GM19468 (cell line): ENCODE measurements around the gene SDK2.
"Not testable (repeated sequence)": the region's sequence is repeated elsewhere in the genome, so short reads cannot be mapped to it uniquely, and the experiment has no call there.

ENCODE experiments used
- ATAC-seq: cut with Tn5 transposase; IDR thresholded peaks from one replicate; pipeline ENCODE4 v1.9.1; 2021; ENCODE audit warnings: mild to moderate bottlenecking, moderate library complexity, moderate number of reproducible peaks; ENCODE audit not compliant: unreplicated experiment; ENCODE audit errors: extremely low read depth

Gene SDK2

DNA sequence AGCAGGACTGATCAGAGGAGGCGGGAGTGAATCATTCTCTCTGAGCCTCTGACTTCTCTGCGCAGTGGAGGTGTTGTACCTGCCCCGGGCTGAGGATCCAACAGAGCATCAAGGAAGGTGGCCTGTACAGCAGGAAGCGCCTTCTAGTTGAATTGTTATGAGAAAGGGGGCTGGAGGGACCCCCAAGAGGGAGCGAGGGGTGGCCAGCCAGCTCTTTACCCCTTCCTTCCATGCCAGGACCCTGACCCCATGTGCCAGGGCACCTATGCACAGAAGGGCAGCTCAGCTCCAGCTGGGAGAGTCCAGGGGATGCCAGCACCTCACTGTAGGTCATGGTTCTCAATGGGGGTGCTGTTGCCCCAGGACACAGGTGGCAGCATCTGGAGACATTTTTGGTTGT, 149.3 kb downstream of the SDK2 start:
- ATAC-seq = no peak

DNA sequence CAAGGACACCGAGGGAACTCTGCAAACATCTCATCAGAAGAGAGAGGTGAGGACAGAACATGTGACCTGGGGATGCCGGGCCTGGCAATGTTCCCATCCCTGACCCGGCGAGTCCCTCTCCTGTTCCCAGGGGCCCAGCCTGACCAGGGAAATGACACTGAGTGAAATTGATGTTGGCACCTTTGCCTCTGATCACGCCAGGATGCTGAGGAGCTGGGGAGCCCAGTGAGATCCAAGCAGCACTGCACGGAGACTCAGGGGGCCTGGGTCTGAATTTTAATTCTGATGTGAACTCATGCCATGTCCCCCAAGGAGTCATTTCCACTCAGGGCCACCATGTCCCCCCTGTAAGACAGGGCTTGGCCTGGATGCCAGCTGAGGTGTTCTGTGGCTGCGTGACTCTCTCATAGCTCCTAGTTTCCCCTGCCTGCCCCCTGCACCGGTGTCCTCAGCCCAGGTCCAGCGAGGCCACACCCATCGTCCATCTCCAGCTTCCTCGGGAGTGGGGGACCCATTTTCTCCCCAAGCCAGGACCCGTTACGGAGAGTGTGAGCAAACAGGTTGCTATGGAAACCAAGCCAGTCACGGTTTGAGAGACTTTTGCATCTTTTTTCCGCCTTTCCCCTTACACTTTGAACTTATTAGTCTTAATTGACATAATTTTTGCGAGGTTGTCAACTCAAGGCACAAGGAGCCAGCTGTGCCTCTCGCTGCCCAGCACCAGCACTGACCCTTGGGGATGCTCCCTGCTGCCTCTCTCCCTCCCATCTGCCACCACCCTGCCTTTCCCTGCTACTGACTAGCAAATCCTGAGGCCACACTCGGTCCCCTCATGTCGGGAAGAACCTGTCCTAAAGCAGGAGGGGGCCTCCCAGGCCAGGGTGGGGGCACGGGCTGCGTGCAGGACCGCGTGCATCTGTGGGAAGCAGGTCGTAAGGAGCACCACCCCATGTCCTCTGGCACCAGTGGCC, 150.0 kb downstream of the SDK2 start:
- no peak for ATAC-seq

- ATAC-seq = no peak
Observed at GRCh38 chr17:73492821-73493814, 151.1 kb downstream of the SDK2 start.

- no peak for ATAC-seq
Observed at GRCh38 chr17:73492125-73492820, 152.0 kb downstream of the SDK2 start.

GRCh38 chr17:73491648-73492047, 152.6 kb downstream of the SDK2 start:
- no peak for ATAC-seq

DNA sequence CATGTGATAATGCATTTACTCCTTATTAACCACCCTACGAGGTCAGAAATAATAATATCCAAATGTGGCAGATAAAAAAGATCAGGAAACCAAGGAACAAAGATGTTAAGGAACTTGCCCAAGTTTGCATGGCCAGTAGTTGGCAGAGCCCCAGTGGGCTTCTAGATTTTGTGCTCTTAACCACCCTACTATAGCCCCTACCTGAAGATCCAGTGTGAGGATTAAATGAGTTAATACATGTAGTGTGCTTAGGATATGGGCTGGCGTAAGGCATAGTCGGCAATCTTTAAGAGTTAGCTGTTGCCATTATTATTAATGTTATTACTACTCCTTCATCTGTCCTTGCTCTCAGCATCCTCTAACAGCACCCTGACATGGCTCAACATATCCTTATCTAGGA, 153.4 kb downstream of the SDK2 start:
- no peak for ATAC-seq

- no peak for ATAC-seq
Observed at GRCh38 chr17:73489991-73490390, 154.3 kb downstream of the SDK2 start.

DNA sequence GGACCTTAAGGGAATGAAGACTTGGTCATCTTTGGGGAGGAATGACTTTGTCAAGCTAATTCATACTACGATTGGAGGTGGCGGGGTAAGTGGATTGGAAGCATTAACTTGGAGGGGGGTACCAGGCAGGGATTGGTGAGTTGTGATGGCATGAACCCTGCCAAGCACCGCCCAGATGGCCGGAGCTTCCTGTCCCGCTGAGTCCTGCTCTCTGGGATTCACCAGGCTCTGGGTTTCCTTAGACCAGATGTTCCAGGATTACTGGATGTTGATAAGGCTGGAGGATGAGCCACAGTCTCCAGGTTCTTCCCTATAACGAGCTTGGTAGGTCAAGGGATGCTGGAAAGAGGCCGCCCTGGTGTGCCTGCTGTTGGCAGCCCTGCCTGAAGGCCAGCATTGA, 154.9 kb downstream of the SDK2 start:
- ATAC-seq = no peak

DNA sequence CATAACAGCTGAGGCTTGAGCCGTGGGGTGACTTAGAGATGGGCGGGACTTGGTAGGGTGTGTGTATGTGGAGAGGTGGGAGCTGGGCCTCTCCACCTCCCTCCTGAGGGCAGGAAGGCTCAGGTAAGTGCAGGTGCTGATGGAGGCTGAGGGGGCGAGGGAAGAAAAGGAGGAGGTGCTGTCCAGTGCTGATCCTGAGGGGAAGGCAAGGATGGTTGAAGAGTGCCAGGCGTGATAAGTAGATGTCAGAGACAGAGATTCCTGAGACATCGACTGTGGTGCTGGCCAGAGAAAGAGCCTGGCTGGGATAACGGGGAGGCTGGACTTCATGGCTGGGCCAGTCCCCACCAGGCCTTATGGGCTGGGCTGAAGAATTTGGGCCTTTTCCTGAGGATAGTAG, 159.1 kb downstream of the SDK2 start:
- no peak for ATAC-seq

DNA sequence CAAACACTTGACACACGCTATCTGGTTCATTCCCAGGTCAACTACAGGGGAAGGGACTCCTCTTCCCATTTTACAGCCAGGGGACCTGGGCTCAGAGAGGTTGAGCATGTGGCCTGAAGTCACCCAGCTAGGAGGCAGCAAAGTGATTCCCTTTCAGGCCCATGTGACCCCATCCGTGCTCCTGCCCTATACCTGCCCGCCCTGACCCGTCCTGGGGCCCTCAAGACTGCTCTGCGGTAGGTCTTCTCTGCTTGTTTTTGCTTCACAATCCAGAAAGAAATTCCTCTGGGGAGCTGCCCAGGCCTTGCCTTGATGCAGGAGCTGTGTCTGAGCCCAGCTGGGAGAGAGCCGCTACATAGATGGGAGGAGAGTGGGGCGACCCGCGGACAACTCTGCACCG, 161.4 kb downstream of the SDK2 start:
- no peak for ATAC-seq

GRCh38 chr17:73482251-73482716, 162.0 kb downstream of the SDK2 start:
- ATAC-seq = no peak

- no peak for ATAC-seq
Observed at GRCh38 chr17:73481676-73482075, 162.6 kb downstream of the SDK2 start.

- no peak for ATAC-seq
Observed at GRCh38 chr17:73480740-73481139, 163.5 kb downstream of the SDK2 start.

GRCh38 chr17:73478768-73479424, 165.3 kb downstream of the SDK2 start:
- no peak for ATAC-seq

DNA sequence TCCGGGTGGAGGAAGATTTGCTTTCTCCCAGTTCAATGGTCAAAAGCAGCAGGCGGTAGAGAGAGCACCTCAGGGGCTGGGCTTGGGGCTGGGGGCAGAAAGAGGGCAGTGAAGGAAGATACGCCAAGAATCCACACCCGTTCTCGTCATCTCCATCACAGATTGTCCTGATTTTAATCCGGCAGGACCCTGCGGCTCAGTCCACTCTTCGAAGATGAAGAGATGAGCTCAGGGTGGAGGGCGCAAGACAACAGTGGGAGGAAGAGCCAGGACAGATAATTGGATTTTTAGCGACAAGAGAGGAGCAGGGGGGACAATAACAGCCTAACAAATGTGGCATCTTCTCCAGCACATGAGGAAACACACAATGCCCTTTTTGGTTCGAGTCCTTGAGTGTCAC, 165.9 kb downstream of the SDK2 start:
- no peak for ATAC-seq

GRCh38 chr17:73476890-73477350, 167.3 kb downstream of the SDK2 start:
- ATAC-seq = no peak

DNA sequence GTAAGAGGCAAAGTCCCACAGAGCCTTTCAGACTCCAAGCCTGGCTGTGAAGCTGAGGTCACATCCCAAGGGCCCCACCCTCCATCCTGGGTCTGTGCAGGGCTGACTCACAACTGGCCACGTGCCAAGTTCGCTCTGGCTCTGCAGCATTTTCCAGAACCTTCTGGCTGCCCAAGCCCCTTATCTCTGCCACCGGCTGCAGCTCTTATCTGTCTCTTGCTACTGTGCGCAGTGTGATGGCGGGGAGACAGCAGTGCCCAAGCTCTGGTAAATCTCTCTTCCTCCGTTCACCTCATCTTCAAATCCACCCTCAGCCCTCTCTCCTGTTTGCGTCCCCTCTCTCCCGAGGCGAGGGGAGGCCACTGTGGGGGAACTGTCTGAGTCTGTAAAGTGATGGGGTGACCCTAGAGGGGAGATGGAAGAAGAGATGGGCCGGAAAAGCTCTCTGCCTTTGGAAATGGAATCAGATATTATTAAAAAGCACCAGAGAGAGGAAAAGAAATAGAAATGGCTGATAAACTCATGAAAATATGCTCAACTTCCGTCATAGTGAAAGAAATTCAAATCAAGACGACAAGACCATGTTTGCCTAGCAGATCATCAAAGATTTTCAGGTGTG, 169.8 kb downstream of the SDK2 start:
- ATAC-seq = no peak

DNA sequence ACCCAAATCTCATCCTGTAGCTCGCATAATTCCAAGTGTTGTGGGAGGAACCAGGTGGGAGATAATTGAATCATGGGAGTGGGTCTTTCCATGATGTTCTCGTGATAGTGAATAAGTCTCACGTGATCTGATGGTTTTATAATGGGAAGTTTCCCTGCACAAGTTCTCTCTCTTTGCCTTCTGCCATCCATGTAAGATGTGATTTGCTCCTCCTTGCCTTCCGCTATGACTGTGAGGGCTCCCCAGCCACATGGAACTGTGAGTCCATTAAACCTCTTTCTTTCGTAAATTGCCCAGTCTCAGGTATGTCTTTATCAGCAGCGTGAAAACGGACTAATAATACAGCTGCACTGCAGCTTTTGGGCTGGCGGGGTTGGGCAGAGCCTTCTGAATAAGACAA, 171.5 kb downstream of the SDK2 start:
- ATAC-seq = not testable (repeated sequence)

DNA sequence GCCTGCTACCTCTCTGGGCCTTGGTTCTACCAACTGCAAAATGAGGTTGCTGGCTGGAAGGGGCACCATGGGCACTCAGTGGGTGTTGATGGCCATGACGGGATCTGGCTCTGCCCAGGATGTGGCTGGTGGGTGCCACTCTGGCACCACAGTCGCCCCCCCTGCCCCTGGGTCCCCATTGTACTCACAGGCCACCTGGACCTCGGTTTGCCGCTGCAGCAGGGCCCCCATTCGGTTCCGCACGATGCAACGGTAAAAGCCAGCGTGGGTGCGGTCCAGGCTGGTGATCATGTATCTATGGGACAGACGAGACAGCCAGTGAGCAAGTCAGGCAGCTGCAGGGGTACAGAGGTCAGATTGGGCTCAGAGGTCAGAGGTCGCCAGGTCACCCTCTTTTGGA, 172.3 kb downstream of the SDK2 start:
- ATAC-seq = no peak
